Neural crest cell (in vitro differentiated cells): Measurements from ENCODE around the gene RAP1A. TPM values are rescaled to one million over a fixed set of nuclear protein-coding genes. Genes with fewer than 3 reads are reported as not detected.

Source experiments
- DNase-seq: peaks from one replicate; pipeline ENCODE4 v3.0.0; 2021; ENCODE audit warnings: low read depth, mixed read lengths, low spot score
- H3K27ac Mint-ChIP-seq: one replicate; pipeline ENCODE4 v1.8.0; 2021; ENCODE audit warnings: mild to moderate bottlenecking, mixed read lengths; ENCODE audit not compliant: unreplicated experiment
- H3K27me3 Mint-ChIP-seq: 2 replicates; pipeline ENCODE4 v1.8.0; 2021; ENCODE audit warnings: low read depth, mild to moderate bottlenecking, mixed read lengths
- H3K36me3 Mint-ChIP-seq: 2 replicates; pipeline ENCODE4 v1.8.0; 2021; ENCODE audit warnings: low read depth, mild to moderate bottlenecking, mixed read lengths
- H3K4me1 Mint-ChIP-seq: 2 replicates; pipeline ENCODE4 v1.8.0; 2021; ENCODE audit warnings: mixed read lengths
- H3K4me3 Mint-ChIP-seq: one replicate; pipeline ENCODE4 v1.8.0; 2021; ENCODE audit warnings: mild to moderate bottlenecking, mixed read lengths
- H3K9me3 Mint-ChIP-seq: 2 replicates; pipeline ENCODE4 v1.8.0; 2021; ENCODE audit warnings: mixed read lengths
- total RNA-seq: library from RNA; stranded (reverse); gene quantifications from 2 replicates; pipeline ENCODE4 v1.2.1, GENCODE V29; 2021
- TF ChIP-seq, protein P1 (sequence below): fragments of 200-600 bp; sonication (generic); conservative IDR thresholded peaks from 2 replicates; pipeline ENCODE4 v1.5.0; 2021; ENCODE audit warnings: antibody characterized with exemption, mild to moderate bottlenecking

The RAP1A gene
- total RNA-seq, 1 donor from 2014 or later = 32.5 TPM

DNA sequence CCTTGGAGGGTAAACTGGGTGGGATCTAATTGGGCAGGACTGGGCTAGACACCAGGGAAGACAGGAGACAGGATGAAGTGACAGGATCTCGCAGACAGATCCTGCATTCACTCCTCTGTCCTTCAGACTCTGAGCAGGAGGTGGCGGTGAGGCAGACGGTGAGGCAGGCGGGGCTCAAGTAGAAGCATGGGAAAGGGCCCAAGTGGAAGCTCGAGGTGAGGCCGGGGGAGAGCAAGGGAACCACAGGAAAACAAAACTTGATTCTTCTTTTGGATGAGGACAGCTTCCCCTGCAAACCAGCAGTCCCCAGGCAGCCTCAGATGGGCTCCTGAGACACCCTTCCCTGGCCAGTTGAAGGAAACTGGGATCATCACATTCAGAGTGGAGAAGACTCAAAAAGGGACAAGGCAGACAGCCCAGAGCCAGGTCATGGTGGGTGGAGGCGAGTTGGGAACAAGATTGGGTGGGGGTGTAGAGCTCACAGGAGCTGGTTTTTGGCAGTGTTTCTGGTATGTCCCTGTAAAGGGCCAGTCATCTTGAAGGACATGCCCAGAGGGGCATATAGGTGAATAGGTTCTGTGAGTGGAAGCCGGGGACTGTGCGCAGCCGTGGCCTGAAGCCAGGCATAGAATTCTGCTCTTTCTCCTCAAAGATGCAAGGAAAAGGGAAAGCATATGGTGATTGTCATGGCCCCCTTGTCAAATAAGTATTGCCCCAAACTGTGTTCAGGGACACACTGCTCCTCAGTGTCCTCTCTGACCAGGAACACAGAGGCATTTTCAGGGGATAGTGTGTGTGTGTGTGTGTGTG lies 101.6 kb downstream of the RAP1A start:
- Mint-ChIP-seq H3K9me3 (no peaks in the 10 kb centered on the region), H3K27me3 (peaks cover 2% of the 10 kb centered on the region), H3K27ac (no peak overlapping the region), H3K4me1 (peaks cover 8% of the 10 kb centered on the region), H3K4me3 (no peak overlapping the region), H3K36me3 (no peaks in the 10 kb centered on the region)
- no peak for DNase-seq
- TF ChIP-seq, protein P1, sequence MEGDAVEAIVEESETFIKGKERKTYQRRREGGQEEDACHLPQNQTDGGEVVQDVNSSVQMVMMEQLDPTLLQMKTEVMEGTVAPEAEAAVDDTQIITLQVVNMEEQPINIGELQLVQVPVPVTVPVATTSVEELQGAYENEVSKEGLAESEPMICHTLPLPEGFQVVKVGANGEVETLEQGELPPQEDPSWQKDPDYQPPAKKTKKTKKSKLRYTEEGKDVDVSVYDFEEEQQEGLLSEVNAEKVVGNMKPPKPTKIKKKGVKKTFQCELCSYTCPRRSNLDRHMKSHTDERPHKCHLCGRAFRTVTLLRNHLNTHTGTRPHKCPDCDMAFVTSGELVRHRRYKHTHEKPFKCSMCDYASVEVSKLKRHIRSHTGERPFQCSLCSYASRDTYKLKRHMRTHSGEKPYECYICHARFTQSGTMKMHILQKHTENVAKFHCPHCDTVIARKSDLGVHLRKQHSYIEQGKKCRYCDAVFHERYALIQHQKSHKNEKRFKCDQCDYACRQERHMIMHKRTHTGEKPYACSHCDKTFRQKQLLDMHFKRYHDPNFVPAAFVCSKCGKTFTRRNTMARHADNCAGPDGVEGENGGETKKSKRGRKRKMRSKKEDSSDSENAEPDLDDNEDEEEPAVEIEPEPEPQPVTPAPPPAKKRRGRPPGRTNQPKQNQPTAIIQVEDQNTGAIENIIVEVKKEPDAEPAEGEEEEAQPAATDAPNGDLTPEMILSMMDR = no peak

DNA sequence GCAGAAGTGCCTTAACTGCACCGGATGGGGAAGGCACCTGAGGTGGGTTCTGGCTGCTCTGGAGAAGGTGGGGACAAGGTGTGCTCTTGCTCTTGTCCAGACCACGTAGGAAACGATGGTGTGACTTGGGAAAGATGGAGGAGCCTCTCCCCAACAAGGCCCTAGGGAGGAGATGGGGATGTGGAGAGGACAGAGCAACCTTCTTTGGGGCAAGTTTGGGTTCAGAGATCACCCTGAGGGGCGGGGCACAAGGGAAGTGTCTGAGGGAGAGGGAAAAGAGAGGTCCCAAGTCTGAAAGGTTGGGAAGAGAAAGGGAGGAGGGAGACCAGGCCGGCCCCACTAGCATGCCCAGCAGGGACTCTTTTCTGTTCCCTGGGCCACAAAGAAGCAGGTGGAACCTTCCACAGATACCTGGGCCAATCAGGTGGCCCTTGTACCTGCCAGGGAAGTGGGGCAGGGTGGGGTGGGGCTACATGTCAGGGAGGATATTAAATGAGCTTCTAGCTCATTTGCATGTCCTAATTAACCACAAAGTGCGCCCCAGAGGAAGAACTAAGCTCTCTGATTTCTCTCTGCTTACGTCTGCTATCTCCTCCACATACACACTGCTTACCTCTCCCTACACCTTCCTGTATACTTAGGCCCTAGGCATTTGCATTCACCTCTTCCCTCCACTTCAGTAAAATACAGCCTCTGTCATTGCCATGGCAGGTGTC lies 103.7 kb downstream of the RAP1A start:
- H3K9me3 Mint-ChIP-seq = no peaks in the 10 kb centered on the region
- DNase-seq = no peak
- H3K27me3 Mint-ChIP-seq = peaks cover 2% of the 10 kb centered on the region
- H3K4me1 Mint-ChIP-seq = peaks cover 12% of the 10 kb centered on the region
- no peaks in the 10 kb centered on the region for H3K36me3 Mint-ChIP-seq
- TF ChIP-seq, protein P1 = no peak
- H3K27ac Mint-ChIP-seq = no peak overlapping the region
- H3K4me3 Mint-ChIP-seq = no peak overlapping the region

DNA sequence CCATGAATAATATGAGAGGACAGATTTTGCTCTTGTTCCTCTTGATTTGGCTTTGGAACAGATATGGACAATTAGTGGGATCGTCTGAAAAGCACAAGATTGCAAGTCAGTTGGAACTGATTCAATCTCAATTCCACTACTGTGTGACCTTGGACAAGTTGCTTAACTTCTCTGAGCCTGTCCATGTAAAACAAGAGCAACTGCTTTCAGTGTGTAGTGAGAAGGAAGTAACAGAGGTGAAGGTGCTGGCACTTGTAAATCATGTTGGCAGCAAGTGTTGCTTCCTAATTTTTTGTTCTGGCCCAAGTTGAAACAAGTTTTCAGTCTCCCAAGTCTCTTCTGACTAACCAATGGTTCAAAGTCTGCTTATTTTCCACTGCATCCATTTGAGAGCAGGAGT lies 104.3 kb downstream of the RAP1A start:
- Mint-ChIP-seq H3K4me1 (peaks cover 14% of the 10 kb centered on the region), H3K4me3 (no peak overlapping the region), H3K27ac (no peak overlapping the region), H3K36me3 (no peaks in the 10 kb centered on the region), H3K27me3 (peaks cover 2% of the 10 kb centered on the region), H3K9me3 (no peaks in the 10 kb centered on the region)
- DNase-seq = no peak
- TF ChIP-seq, protein P1 = no peak

DNA sequence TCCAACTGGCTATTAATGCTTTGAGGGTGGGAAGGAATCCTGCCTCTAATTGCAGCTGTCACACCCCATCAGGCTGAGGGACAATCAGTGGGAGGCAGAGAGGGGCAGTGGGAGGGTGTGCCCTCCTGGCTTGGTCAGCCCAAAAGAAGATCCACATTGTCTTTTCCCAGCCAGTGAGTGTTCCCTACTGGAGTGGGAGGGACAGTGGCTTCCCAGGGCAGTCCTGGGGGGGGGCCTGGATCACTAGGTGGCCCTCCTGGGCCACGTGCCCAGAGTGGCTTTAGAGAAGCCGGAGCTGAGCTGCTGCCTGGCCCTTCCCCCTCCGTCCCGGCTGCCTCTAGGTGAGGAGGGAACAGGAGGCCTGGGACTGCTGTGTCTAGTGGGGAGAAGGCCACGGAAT lies 105.6 kb downstream of the RAP1A start:
- H3K9me3 Mint-ChIP-seq = no peaks in the 10 kb centered on the region
- DNase-seq = no peak

DNA sequence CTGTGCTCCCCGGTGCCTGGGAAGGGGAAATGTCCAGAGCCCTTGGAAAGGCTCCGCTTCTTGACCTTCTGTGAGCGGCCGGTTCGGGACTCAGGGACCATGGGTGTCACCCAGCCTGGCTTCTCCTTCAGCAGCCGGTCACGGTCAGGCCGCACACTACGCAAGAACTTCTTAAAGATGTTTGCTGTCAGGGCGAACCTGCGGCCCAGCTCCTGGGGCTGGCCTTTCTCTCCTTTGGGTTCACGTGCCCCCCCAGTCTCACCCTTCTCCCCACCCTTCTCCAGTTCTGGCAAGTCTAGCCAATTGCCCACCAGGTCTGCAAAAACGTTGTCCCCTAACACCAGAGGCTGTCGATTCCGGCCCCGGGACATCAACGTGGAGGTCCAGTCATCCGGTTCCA lies 107.5 kb downstream of the RAP1A start:
- peaks cover 29% of the 10 kb centered on the region for H3K4me1 Mint-ChIP-seq
- no peak for DNase-seq
- H3K36me3 Mint-ChIP-seq = no peaks in the 10 kb centered on the region
- TF ChIP-seq, protein P1 = no peak
- no peaks in the 10 kb centered on the region for H3K9me3 Mint-ChIP-seq
- no peak overlapping the region for H3K4me3 Mint-ChIP-seq
- peaks cover 2% of the 10 kb centered on the region for H3K27me3 Mint-ChIP-seq
- no peak overlapping the region for H3K27ac Mint-ChIP-seq

More for the DNA sequence above, 105.6 kb downstream of the RAP1A start:
- Mint-ChIP-seq H3K27ac (no peak overlapping the region), H3K27me3 (peaks cover 2% of the 10 kb centered on the region), H3K36me3 (no peaks in the 10 kb centered on the region), H3K4me1 (peaks cover 24% of the 10 kb centered on the region), H3K4me3 (no peak overlapping the region)
- TF ChIP-seq, protein P1 = no peak
